GM21529 (cell line): Measurements from ENCODE around the gene SLC18B1.
A peak's percentile ranks its signal among the peaks of the same experiment; 100 is the strongest.

Experiments used
- ATAC-seq: cut with Tn5 transposase; IDR thresholded peaks from one replicate; pipeline ENCODE4 v1.9.1; 2021; ENCODE audit not compliant: unreplicated experiment

SLC18B1 gene

GRCh38 chr6:132797951-132798868 lies at the start of gene SLC18B1:
Gene SLC18B1, minus strand, starts transcription at chr6:132798637. Its CDS starts 181 bp downstream, at chr6:132798456.
- ATAC-seq, result peak; percentile 55

GRCh38 chr6:132843316-132844035 lies 45.0 kb upstream of the SLC18B1 start:
- no peak for ATAC-seq

GRCh38 chr6:132841966-132842365 lies 43.5 kb upstream of the SLC18B1 start:
- ATAC-seq, result no peak

GRCh38 chr6:132832891-132833290 lies 34.5 kb upstream of the SLC18B1 start:
- ATAC-seq, result no peak

GRCh38 chr6:132830334-132830751 lies 31.9 kb upstream of the SLC18B1 start:
- no peak for ATAC-seq

GRCh38 chr6:132820629-132821381 lies 22.4 kb upstream of the SLC18B1 start:
- ATAC-seq, result no peak

GRCh38 chr6:132819405-132820161 lies 21.1 kb upstream of the SLC18B1 start:
- no peak for ATAC-seq

GRCh38 chr6:132818404-132819359 lies 20.2 kb upstream of the SLC18B1 start:
- no peak for ATAC-seq

GRCh38 chr6:132817554-132818403 lies 19.3 kb upstream of the SLC18B1 start:
- ATAC-seq, result no peak

GRCh38 chr6:132816660-132817059 lies 18.2 kb upstream of the SLC18B1 start:
- ATAC-seq, result no peak

GRCh38 chr6:132814716-132815570 lies 16.5 kb upstream of the SLC18B1 start:
- ATAC-seq, result peak; percentile 4

- peak; percentile 36 for ATAC-seq
These were observed 14.9 kb upstream of the SLC18B1 start for GRCh38 chr6:132813173-132813856.

GRCh38 chr6:132812756-132813172 lies 14.3 kb upstream of the SLC18B1 start:
- ATAC-seq, result peak; percentile 7

- no peak for ATAC-seq
These were observed 13.9 kb upstream of the SLC18B1 start for GRCh38 chr6:132812255-132812732.

- no peak for ATAC-seq
These were observed 12.8 kb upstream of the SLC18B1 start for GRCh38 chr6:132811276-132811675.

GRCh38 chr6:132805548-132805947 lies 7.1 kb upstream of the SLC18B1 start:
- ATAC-seq, result no peak

- ATAC-seq, result no peak
These were observed 5.8 kb upstream of the SLC18B1 start for GRCh38 chr6:132804251-132804650.
